Glutamatergic neuron (in vitro differentiated cells): Measurements from ENCODE around the gene DNAJB6. TPM values are rescaled to one million over a fixed set of nuclear protein-coding genes. Genes with fewer than 3 reads are reported as not detected.

Experiments
- DNase-seq: peaks from one replicate; pipeline ENCODE4 v3.0.0; 2022
- H3K27ac Mint-ChIP-seq: one replicate; pipeline ENCODE4 v1.8.0; 2020; ENCODE audit warnings: mild to moderate bottlenecking, mixed read lengths, inconsistent platforms; ENCODE audit not compliant: unreplicated experiment
- H3K27me3 Mint-ChIP-seq: one replicate; pipeline ENCODE4 v1.8.0; 2020; ENCODE audit warnings: mild to moderate bottlenecking, moderate library complexity, mixed read lengths, inconsistent platforms; ENCODE audit not compliant: unreplicated experiment
- H3K36me3 Mint-ChIP-seq: one replicate; pipeline ENCODE4 v1.8.0; 2020; ENCODE audit warnings: mild to moderate bottlenecking, mixed read lengths, inconsistent platforms; ENCODE audit not compliant: unreplicated experiment
- H3K4me1 Mint-ChIP-seq: one replicate; pipeline ENCODE4 v1.8.0; 2020; ENCODE audit warnings: mild to moderate bottlenecking, low read depth, mixed read lengths, inconsistent platforms; ENCODE audit not compliant: unreplicated experiment
- H3K4me3 Mint-ChIP-seq: one replicate; pipeline ENCODE4 v1.8.0; 2020; ENCODE audit warnings: mild to moderate bottlenecking, mixed read lengths, inconsistent platforms; ENCODE audit not compliant: unreplicated experiment
- H3K9me3 Mint-ChIP-seq: one replicate; pipeline ENCODE4 v1.8.0; 2020; ENCODE audit warnings: mild to moderate bottlenecking, moderate library complexity, mixed read lengths, inconsistent platforms; ENCODE audit not compliant: unreplicated experiment
- CTCF ChIP-seq: fragments of 200-600 bp; sonication (generic); IDR thresholded peaks from one replicate; pipeline ENCODE4 v1.5.0; 2021; ENCODE audit not compliant: partially characterized antibody, unreplicated experiment
- total RNA-seq: library from RNA; stranded (reverse); fragmentation: NEBNext Ultra II Directional; extraction: Animal tissue kit (Norgen Biotek cat#: 25700); gene quantifications from one replicate; pipeline ENCODE4 v1.2.1, GENCODE V29; 2021; ENCODE audit not compliant: unreplicated experiment

The DNAJB6 gene
- total RNA-seq, 1 donor from 2014 or later, result 120 TPM

DNA sequence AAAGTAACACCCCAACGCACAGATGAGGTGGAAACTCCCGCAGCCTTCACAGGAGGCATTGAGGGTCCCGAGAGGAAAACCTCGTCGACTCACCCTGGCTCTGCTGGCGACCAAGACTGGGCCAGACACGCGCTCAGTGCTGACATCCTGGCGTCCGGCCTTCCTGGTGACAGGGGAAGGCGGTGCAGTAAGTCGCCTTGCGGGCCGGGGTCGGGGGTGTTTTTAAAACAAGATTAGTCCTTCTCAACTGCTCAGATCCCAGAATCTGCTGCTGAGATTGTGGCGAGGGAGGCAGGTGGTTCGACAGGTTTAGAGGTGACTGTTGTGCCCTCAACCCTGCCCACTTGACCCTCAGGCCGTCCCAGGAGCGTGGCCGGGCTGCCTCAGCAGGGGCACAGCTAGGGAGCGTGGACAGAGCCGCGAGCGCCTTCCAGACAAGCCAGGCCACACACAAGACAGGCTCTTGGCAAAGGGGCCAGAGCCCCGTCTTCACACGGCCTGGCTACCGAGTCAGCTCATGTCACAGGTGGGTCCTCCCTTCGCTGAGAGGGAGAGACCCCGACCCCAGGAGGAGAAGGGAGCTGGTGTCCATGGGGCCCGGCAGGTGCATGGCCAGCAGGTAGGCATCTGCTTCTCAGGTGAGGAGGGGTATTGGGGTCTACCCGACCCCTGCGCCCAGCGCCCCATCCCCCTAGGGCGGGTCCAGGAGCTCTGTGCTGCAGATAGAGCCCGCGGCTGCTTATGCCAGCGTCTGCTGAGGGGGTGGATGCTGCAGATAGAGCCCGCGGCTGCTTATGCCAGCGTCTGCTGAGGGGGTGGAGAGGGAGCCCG is 81.6 kb downstream of the DNAJB6 start:
- Mint-ChIP-seq H3K27ac (no peak overlapping the region), H3K4me3 (no peak overlapping the region), H3K4me1 (no peaks in the 10 kb centered on the region), H3K9me3 (no peaks in the 10 kb centered on the region), H3K36me3 (peaks cover 4% of the 10 kb centered on the region), H3K27me3 (no peaks in the 10 kb centered on the region)
- DNase-seq, result no peak
- TF ChIP-seq CTCF, result no peak

- no peak for DNase-seq
- Mint-ChIP-seq H3K27ac (no peak overlapping the region), H3K27me3 (no peaks in the 10 kb centered on the region), H3K36me3 (peaks cover 4% of the 10 kb centered on the region), H3K4me1 (no peaks in the 10 kb centered on the region), H3K9me3 (no peaks in the 10 kb centered on the region), H3K4me3 (no peak overlapping the region)
- no peak for TF ChIP-seq CTCF
Observed at GRCh38 chr7:157419035-157419293, 82.2 kb downstream of the DNAJB6 start.

DNA sequence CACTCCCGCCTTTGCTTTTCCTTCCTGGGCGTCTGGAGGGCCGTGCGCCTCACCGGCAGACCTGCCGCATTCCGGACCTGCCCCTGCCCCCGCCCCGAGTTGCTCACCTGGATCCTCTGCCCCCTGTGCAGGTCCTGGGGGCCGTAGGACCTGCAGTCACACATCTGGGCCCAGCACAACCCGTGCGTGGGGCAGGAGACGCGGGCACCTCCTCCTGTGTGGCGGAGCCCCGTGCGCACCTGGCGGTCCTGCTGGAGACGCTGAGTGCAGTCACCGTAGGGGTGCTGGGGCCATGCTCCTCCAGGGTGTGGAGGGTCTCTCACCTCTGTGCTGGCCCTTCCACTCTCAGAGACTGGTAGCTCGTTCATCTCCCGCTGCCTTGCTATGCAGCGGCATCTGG is 85.5 kb downstream of the DNAJB6 start:
- no peaks in the 10 kb centered on the region for H3K27me3 Mint-ChIP-seq
- TF ChIP-seq CTCF, result no peak
- no peak overlapping the region for H3K4me3 Mint-ChIP-seq
- no peak for DNase-seq
- no peaks in the 10 kb centered on the region for H3K4me1 Mint-ChIP-seq
- H3K9me3 Mint-ChIP-seq, result no peaks in the 10 kb centered on the region
- H3K27ac Mint-ChIP-seq, result no peak overlapping the region
- H3K36me3 Mint-ChIP-seq, result no peaks in the 10 kb centered on the region

GRCh38 chr7:157423348-157423747 is 86.5 kb downstream of the DNAJB6 start:
- no peak for DNase-seq
- Mint-ChIP-seq H3K27ac (no peak overlapping the region), H3K9me3 (no peaks in the 10 kb centered on the region), H3K4me3 (no peak overlapping the region), H3K4me1 (no peaks in the 10 kb centered on the region), H3K36me3 (no peaks in the 10 kb centered on the region), H3K27me3 (no peaks in the 10 kb centered on the region)
- TF ChIP-seq CTCF, result no peak

DNA sequence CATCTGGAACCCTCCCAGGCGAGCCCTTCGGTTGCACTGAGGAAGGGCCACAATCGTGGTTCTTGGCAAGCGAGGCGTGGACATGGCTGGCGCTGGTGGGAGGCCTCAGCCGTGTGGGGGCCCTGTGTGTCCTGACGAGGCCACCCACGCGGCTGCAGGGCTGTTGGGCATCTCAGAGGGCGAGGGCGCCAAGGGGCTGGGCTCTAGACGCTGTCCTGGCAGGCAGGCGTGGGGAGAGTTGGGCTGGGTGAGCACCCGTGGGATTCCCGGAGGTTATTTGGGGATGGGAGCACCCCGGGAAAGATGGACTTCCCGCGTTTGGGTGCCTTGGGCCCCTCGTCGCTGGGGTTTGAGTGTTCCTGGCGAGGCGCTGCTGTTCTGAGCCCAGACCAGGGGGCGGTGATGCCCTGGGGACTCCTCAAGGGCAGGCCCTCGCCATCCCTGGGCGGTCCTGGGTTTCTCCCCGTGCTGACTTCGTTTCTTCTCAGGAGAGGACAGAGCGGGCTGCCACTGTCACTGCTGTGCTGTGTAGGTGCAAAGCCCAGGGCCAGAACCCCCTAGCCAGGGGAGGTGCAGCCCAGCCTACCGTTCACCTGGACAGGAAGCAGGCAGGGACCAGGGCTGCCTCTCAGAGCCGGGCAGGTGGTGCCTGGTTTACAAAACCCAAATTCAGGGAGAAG is 87.2 kb downstream of the DNAJB6 start:
- Mint-ChIP-seq H3K4me1 (no peaks in the 10 kb centered on the region), H3K27me3 (no peaks in the 10 kb centered on the region), H3K9me3 (no peaks in the 10 kb centered on the region), H3K36me3 (no peaks in the 10 kb centered on the region), H3K4me3 (no peak overlapping the region), H3K27ac (no peak overlapping the region)
- no peak for TF ChIP-seq CTCF
- DNase-seq, result no peak
